ENCODE measurements around the gene SECISBP2.

DNA sequence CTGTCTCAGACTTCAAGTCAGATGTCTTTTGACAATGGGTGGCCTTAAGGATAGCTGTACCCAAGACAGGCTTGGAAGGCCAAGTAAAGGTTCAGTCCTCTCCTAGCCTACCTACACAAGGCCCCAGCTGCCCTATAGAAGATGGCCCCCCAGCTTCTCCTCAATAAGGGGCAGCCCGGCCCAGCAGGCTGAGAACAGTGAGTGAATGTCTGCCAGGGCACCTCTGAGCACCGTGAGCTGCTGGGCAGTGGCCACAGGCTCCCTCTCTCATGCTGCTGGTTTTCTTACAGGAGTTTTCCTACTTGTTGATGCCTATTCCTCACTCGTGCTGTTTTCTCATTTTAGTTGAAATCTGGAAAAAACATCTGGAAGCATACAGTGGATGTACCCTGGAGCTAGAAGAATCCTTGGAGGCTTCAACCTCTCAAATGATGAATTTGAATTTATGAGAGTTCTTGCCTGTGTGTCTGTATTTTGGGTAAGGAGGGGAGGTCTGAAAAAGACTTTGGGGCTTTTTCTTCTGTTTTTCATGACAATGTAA lies 40.1 kb downstream of the SECISBP2 start:
- TF ChIP-seq, protein P1, sequence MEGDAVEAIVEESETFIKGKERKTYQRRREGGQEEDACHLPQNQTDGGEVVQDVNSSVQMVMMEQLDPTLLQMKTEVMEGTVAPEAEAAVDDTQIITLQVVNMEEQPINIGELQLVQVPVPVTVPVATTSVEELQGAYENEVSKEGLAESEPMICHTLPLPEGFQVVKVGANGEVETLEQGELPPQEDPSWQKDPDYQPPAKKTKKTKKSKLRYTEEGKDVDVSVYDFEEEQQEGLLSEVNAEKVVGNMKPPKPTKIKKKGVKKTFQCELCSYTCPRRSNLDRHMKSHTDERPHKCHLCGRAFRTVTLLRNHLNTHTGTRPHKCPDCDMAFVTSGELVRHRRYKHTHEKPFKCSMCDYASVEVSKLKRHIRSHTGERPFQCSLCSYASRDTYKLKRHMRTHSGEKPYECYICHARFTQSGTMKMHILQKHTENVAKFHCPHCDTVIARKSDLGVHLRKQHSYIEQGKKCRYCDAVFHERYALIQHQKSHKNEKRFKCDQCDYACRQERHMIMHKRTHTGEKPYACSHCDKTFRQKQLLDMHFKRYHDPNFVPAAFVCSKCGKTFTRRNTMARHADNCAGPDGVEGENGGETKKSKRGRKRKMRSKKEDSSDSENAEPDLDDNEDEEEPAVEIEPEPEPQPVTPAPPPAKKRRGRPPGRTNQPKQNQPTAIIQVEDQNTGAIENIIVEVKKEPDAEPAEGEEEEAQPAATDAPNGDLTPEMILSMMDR (IDR thresholded peaks at IDR 0.05) = no peak
- TF ChIP-seq POLR2A (IDR thresholded peaks at IDR 0.05) = no peak

All from body of pancreas (tissue), 4 donors.